Endothelial cell (in vitro differentiated cells): Measurements from ENCODE around the gene TMEM232. TPM values are rescaled to one million over a fixed set of nuclear protein-coding genes. Genes with fewer than 3 reads are reported as not detected.

Experiments
- DNase-seq: peaks from one replicate; pipeline ENCODE4 v3.0.0; 2021; ENCODE audit warnings: low spot score
- H3K27ac Mint-ChIP-seq: one replicate; pipeline ENCODE4 v1.8.0; 2021; ENCODE audit warnings: mixed read lengths, inconsistent platforms; ENCODE audit not compliant: unreplicated experiment
- H3K27me3 Mint-ChIP-seq: one replicate; pipeline ENCODE4 v1.8.0; 2021; ENCODE audit warnings: mild to moderate bottlenecking, moderate library complexity, mixed read lengths, inconsistent platforms; ENCODE audit not compliant: unreplicated experiment
- H3K36me3 Mint-ChIP-seq: one replicate; pipeline ENCODE4 v1.8.0; 2021; ENCODE audit warnings: mild to moderate bottlenecking, low read depth, mixed read lengths, inconsistent platforms; ENCODE audit not compliant: unreplicated experiment
- H3K4me1 Mint-ChIP-seq: one replicate; pipeline ENCODE4 v1.8.0; 2021; ENCODE audit warnings: mild to moderate bottlenecking, mixed read lengths, inconsistent platforms; ENCODE audit not compliant: unreplicated experiment
- H3K4me3 Mint-ChIP-seq: one replicate; pipeline ENCODE4 v1.8.0; 2021; ENCODE audit warnings: mild to moderate bottlenecking, mixed read lengths, inconsistent platforms; ENCODE audit not compliant: unreplicated experiment
- H3K9me3 Mint-ChIP-seq: one replicate; pipeline ENCODE4 v1.8.0; 2021; ENCODE audit warnings: mixed read lengths, inconsistent platforms; ENCODE audit not compliant: unreplicated experiment
- microRNA-seq: library from miRNA; unstranded; fragments of <30 nt; microRNA quantifications from one replicate; pipeline ENCODE4, GENCODE V29; 2020; ENCODE audit not compliant: unreplicated experiment
- total RNA-seq: library from RNA; stranded (reverse); fragmentation: NEBNext Ultra II Directional; extraction: Animal tissue kit (Norgen Biotek cat#: 25700); gene quantifications from one replicate; pipeline ENCODE4 v1.2.1, GENCODE V29; 2021; ENCODE audit not compliant: unreplicated experiment
- TF ChIP-seq, protein P1 (sequence below): fragments of 200-600 bp; sonication (generic); IDR thresholded peaks from one replicate; pipeline ENCODE4 v1.5.0; 2021; ENCODE audit warnings: antibody characterized with exemption; ENCODE audit not compliant: unreplicated experiment

TMEM232 gene
- total RNA-seq, 1 donor from 2014 or later: 3.1 TPM

DNA sequence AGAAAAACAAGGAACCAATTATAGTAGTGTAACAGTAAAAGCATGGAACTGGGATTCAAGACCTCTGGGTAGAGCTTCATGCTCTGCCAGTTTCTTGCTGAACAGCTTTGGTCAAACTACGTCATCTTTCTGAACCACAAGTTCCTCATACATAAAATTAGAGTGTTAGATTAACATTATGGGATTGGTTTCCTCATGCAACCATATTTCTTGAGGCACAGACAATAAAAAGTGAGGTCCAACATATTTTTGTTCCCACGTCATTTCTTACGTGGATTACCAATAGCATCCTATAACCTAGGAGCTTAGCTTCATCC is 354.8 kb downstream of the TMEM232 start:
- no peak for DNase-seq
- TF ChIP-seq, protein P1, sequence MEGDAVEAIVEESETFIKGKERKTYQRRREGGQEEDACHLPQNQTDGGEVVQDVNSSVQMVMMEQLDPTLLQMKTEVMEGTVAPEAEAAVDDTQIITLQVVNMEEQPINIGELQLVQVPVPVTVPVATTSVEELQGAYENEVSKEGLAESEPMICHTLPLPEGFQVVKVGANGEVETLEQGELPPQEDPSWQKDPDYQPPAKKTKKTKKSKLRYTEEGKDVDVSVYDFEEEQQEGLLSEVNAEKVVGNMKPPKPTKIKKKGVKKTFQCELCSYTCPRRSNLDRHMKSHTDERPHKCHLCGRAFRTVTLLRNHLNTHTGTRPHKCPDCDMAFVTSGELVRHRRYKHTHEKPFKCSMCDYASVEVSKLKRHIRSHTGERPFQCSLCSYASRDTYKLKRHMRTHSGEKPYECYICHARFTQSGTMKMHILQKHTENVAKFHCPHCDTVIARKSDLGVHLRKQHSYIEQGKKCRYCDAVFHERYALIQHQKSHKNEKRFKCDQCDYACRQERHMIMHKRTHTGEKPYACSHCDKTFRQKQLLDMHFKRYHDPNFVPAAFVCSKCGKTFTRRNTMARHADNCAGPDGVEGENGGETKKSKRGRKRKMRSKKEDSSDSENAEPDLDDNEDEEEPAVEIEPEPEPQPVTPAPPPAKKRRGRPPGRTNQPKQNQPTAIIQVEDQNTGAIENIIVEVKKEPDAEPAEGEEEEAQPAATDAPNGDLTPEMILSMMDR: no peak
- no peaks in the 10 kb centered on the region for H3K27me3 Mint-ChIP-seq
- no peaks in the 10 kb centered on the region for H3K9me3 Mint-ChIP-seq
- H3K4me3 Mint-ChIP-seq: no peak overlapping the region
- no peak overlapping the region for H3K27ac Mint-ChIP-seq
- H3K4me1 Mint-ChIP-seq: no peaks in the 10 kb centered on the region
- no peaks in the 10 kb centered on the region for H3K36me3 Mint-ChIP-seq

DNA sequence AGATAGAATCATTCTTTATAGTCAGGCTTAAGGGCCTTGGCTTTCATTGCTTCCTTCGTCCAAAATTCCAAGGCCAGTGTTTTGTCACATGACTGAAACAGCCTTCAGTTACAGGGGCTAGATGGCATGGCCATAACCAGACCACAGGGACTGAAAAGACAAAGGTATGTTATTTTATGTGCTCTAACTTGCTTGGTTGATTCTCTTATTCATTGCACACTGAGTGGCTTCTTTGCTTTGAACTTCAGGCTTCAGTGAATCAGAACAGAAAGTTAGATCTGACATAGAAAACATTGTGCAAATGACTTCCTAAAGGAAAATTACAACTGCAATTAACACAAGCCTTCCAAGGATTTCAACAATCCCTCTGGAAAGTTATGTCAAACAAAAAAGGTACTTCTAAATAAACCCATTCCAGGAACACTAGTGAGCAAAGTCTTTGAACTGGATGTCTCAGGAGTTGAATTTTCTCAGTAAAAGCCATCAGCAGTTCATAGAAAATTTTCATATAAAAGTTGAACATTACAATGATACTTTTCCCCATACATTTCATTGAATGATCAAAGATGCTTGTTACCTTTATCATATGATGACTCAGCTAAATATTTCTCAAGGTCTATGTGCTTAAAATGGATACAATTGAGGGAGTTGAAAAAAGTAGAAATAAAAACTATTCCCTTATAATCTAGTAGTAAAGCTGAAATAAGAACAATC is 355.3 kb downstream of the TMEM232 start:
- H3K27ac Mint-ChIP-seq: no peak overlapping the region
- H3K9me3 Mint-ChIP-seq: no peaks in the 10 kb centered on the region
- H3K36me3 Mint-ChIP-seq: no peaks in the 10 kb centered on the region
- no peak overlapping the region for H3K4me3 Mint-ChIP-seq
- no peaks in the 10 kb centered on the region for H3K27me3 Mint-ChIP-seq
- no peaks in the 10 kb centered on the region for H3K4me1 Mint-ChIP-seq
- TF ChIP-seq, protein P1: no peak
- no peak for DNase-seq

Small RNA genes lying within 50 kb of the gene (microRNA-seq; reads per million reads assigned to microRNA genes)
- not detected for gene MIR548F3

Other genes starting within 250 kb of the TMEM232 start
- gene SLC25A46, start 12.3 kb upstream of the TMEM232 start, total RNA-seq: 31.6 TPM